GM12892 (cell line): ENCODE data around the gene PI3.

ENCODE experiments used
- POLR2A ChIP-seq: IDR thresholded peaks from 2 replicates; pipeline ENCODE4 v1.6.1; 2011; ENCODE audit warnings: low read depth, low read length, control low read depth
- TAF1 ChIP-seq: IDR thresholded peaks from 2 replicates; pipeline ENCODE4 v1.6.1; 2011; ENCODE audit warnings: low read depth, mild to moderate bottlenecking, control low read depth, low read length, borderline replicate concordance

GRCh38 chr20:45223136-45223535, 48.4 kb downstream of the PI3 start:
- TF ChIP-seq TAF1 (no peak), POLR2A (no peak)
